Ovary (tissue), 9 donors: ENCODE measurements around the gene SPRED2. TPM values are rescaled to one million over a fixed set of nuclear protein-coding genes. Genes with fewer than 3 reads are reported as not detected.

Source experiments
- DNase-seq, 5 donors: peaks; one replicate each; pipeline ENCODE4 v3.0.0-alpha.2; 2019 to 2020
- H3K27ac ChIP-seq, 2 donors: fragments of 200-600 bp; one replicate each; pipeline versions ENCODE4 v1.5.1 to v1.8.0; 2019 to 2022
- H3K27me3 ChIP-seq: fragments of 200-600 bp; one replicate; pipeline ENCODE4 v1.8.0; 2022
- H3K36me3 ChIP-seq: fragments of 200-600 bp; sonication (generic); one replicate; pipeline ENCODE4 v1.5.1; 2019
- H3K4me1 ChIP-seq: one replicate; pipeline ENCODE4 v1.8.1; 2013; ENCODE audit warnings: mild to moderate bottlenecking, moderate library complexity; ENCODE audit not compliant: insufficient read depth
- H3K4me3 ChIP-seq: fragments of 200-600 bp; sonication (generic); one replicate; pipeline ENCODE4 v1.5.1; 2017
- H3K9me3 ChIP-seq, 2 donors: fragments of 200-600 bp in 1 of 2; sonication (generic) in 1 of 2; one replicate each; pipeline versions ENCODE4 v1.5.1 to v1.8.1; 2013 to 2019; ENCODE audit warnings: mild to moderate bottlenecking in 1 of 2, moderate library complexity in 1 of 2
- EP300 ChIP-seq: sonication (generic); formaldehyde crosslinking; IDR thresholded peaks from one replicate; pipeline ENCODE4 v1.6.1; 2017; ENCODE audit warnings: antibody characterized with exemption
- POLR2A ChIP-seq: fragments of 450-650 bp; IDR thresholded peaks from one replicate; pipeline ENCODE4 v1.6.1; 2017; ENCODE audit warnings: antibody characterized with exemption, mild to moderate bottlenecking, moderate library complexity
- WGBS, 3 donors: extraction: QIAGEN DNeasy Blood & Tissue Kit in 1 of 3; methylation state at CpG; one replicate each; pipeline versions ENCODE4 v1.1.5 to v1.1.7; 2013 to 2017; 5-methylcytosine and 5-hydroxymethylcytosine counted together
- intact Hi-C, 4 donors: fragments of 100-400 bp; cut with DNase I; formaldehyde crosslinking; loops; one replicate each; pipeline versions ENCODE4 v1.11.0 to v1.15.1; 2022 to 2023
- polyA plus RNA-seq, 2 donors: library from polyadenylated mRNA; stranded (reverse); fragments of 200-250 nt in 1 of 2; fragments of 350-450 nt in 1 of 2; fragmentation: Illumina TruSeq in 1 of 2; extraction: RNeasy Lipid Tissue Mini Kit (QIAGEN cat#74804) in 1 of 2; gene quantifications; one replicate each; pipeline ENCODE4 v1.2.3, GENCODE V29; 2013 to 2014
- total RNA-seq, 7 donors: library from RNA; depleted of rRNA in 2 of 7; stranded (reverse); fragments of >200 nt in 2 of 7; fragmentation: NEBNext Ultra II Directional in 3 of 7; extraction: Animal tissue kit (Norgen Biotek cat#: 25700) in 3 of 7; gene quantifications; one replicate each; pipeline versions ENCODE4 v1.1.0 to v1.2.4, GENCODE V29; 2016 to 2023
- TF ChIP-seq, protein P1 (sequence below), 3 donors: fragments of 450-650 bp in 2 of 3; fragments of 200-600 bp in 1 of 3; IDR thresholded peaks; one replicate each; pipeline versions ENCODE4 v1.5.1 to v1.8.0; 2016 to 2022; ENCODE audit warnings: antibody characterized with exemption in 3 of 3, mild to moderate bottlenecking in 1 of 3
- donor health status: DM: no; HTN: no; CAD: no; lungs with moderate emphysema.
- donor health status: DM: no; HTN: no; CAD: no.
- donor health status: Bipolar disorder and iron deficiency.
- donor health status: DM: yes; HTN: yes; CAD: no.
- donor health status: DM: no; HTN: no; CAD: no.
- donor health status: DM: yes; HTN: yes; CAD: no.

The SPRED2 gene
- total and polyA plus RNA-seq, 9 donors, result 13.1 to 32.9 (median 17.6) TPM

DNA sequence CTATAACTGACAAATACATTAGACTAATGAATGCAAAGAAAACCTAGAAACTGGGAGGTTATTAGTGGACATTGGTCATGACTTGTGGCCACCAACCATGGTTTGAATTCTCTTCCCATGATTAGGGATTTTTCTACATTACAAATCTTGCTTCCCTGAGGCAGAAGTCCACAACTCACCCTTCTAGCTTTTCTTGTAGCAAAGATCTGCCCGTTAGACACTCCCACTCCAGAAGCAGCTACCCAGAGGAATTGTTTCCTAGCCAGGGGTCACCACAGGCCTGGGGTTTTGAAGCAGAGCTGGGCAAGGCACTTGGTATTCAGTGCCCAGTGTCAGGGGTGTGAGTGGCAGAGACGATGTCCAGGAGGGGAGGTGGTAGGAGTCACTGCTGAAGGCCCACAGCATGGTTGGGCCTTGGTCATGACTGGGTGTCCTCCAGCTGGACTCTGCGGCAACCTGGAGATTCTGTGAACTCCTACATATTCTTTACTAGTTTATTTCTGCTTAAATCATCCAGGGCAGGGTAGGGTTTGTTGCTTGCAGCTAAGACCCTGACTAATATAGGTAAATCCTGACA lies 149.8 kb downstream of the SPRED2 start:
- Histone ChIP-seq H3K4me3 (no peak overlapping the region), H3K4me1 (peaks cover 6% of the 10 kb centered on the region), H3K9me3 (no peaks in the 10 kb centered on the region), H3K27me3 (no peaks in the 10 kb centered on the region), H3K36me3 (no peaks in the 10 kb centered on the region), H3K27ac (no peak overlapping the region)
- TF ChIP-seq POLR2A, result no peak
- TF ChIP-seq, protein P1, sequence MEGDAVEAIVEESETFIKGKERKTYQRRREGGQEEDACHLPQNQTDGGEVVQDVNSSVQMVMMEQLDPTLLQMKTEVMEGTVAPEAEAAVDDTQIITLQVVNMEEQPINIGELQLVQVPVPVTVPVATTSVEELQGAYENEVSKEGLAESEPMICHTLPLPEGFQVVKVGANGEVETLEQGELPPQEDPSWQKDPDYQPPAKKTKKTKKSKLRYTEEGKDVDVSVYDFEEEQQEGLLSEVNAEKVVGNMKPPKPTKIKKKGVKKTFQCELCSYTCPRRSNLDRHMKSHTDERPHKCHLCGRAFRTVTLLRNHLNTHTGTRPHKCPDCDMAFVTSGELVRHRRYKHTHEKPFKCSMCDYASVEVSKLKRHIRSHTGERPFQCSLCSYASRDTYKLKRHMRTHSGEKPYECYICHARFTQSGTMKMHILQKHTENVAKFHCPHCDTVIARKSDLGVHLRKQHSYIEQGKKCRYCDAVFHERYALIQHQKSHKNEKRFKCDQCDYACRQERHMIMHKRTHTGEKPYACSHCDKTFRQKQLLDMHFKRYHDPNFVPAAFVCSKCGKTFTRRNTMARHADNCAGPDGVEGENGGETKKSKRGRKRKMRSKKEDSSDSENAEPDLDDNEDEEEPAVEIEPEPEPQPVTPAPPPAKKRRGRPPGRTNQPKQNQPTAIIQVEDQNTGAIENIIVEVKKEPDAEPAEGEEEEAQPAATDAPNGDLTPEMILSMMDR (IDR thresholded peaks at IDR 0.05), result no peak
- no peak for TF ChIP-seq EP300
- intact Hi-C loops, result no loop called here
- no peak for DNase-seq
- WGBS, 3 donors, result 70 to 73% (median 70%) methylated on average over 3 of the region's 3 CpGs

DNA sequence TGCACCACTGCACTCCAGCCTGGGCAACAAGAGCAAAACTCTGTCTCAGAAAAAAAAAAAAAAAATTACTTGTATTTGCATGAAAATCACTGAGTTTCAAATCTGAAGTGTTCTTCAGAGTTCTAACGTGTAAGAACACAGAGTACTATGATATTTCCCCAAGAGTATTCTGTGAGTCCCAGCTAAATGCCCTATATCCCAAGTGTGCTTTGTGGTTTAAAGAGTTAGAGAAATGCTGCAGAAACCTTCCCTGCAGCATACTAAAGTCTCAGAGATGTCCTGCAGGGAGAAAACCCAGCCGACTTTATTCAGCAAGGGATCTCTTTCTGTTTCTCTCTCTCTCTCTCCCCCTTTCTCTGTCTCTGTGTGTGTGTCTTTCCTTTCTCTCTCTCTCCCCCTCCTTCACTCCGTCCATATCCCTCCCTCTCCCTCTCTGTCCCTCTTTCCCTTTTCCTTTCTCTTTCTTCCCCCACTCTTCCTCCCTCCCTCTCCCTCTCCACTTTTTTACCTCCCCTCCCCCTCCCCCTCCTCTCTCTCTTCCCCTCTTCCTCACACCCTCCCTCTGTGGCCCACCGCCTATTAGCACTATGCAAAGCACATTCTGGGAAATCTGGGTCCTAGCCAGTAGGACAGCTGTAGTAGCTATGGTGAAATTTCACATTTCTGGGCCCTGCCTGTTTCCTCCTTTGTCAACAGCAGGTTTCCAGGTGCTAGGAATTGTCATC lies 150.6 kb downstream of the SPRED2 start:
- intact Hi-C loops, result no loop called here
- WGBS, 3 donors, result 7 to 10% (median 8%) methylated on average over 4 of the region's 4 CpGs
- no peak overlapping the region for H3K27ac ChIP-seq
- DNase-seq, result peak in 1 of 5 donors; percentile 34
- H3K4me1 ChIP-seq, result peaks cover 6% of the 10 kb centered on the region
- H3K27me3 ChIP-seq, result no peaks in the 10 kb centered on the region
- no peaks in the 10 kb centered on the region for H3K36me3 ChIP-seq
- H3K9me3 ChIP-seq, result no peaks in the 10 kb centered on the region
- H3K4me3 ChIP-seq, result no peak overlapping the region
- TF ChIP-seq EP300, result no peak
- TF ChIP-seq, protein P1 (IDR thresholded peaks at IDR 0.05), result no peak
- TF ChIP-seq POLR2A, result no peak

DNA sequence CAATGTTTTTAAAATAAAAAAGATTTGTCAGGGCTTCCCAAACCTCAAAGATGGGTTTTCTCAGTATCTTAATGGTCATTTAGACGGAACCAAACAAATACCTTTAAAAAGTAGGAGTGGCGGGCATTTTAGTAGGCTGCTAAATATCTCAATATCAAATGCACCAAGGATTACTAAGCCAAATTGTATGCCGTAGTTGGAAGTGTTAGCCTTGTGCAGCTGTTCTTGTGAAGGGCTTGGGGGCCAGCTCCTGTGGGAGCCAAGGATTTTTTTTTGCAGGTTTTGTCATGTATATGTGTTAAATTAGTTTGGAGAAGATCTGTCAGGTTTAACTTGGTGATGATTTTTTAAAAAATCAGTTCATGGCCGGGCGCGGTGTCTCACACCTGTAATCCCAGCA lies 152.6 kb downstream of the SPRED2 start:
- H3K27me3 ChIP-seq, result no peaks in the 10 kb centered on the region
- no peaks in the 10 kb centered on the region for H3K9me3 ChIP-seq
- TF ChIP-seq, protein P1 (IDR thresholded peaks at IDR 0.05), result no peak
- TF ChIP-seq EP300, result no peak
- TF ChIP-seq POLR2A, result no peak
- H3K4me3 ChIP-seq, result no peak overlapping the region
- H3K4me1 ChIP-seq, result peaks cover 8% of the 10 kb centered on the region
- intact Hi-C loops, result no loop called here
- no peaks in the 10 kb centered on the region for H3K36me3 ChIP-seq
- H3K27ac ChIP-seq, result no peak overlapping the region
- no peak for DNase-seq
- WGBS, 3 donors, result 63 to 73% (median 69%) methylated on average over 6 of the region's 6 CpGs

DNA sequence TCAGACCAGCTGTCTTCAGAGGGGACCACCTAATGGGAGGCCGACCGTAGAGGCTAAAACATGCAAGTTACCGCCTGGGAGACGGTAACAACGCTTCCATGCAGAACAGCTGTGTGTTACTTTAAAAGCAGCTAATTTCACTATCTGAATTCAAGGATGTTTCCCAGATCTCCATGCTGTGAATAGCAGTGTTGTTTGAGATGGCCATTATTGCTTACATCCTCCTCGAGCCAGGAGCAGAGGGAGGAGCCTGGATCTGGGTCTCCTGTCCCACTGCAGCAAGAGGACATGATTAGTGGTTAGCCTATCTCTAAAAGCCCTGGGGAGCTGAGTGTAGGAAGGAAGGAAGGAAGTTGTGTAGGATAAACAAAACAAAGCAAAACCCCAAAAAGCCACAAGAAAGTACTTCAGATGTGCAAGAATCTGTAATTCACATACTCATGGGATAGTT lies 153.8 kb downstream of the SPRED2 start:
- no peaks in the 10 kb centered on the region for H3K27me3 ChIP-seq
- peaks cover 8% of the 10 kb centered on the region for H3K4me1 ChIP-seq
- no peaks in the 10 kb centered on the region for H3K36me3 ChIP-seq
- TF ChIP-seq, protein P1 (IDR thresholded peaks at IDR 0.05), result no peak
- TF ChIP-seq EP300 (no peak), POLR2A (no peak)
- no peak overlapping the region for H3K4me3 ChIP-seq
- WGBS, 3 donors, result 8 to 32% (median 15%) methylated on average over 6 of the region's 6 CpGs
- intact Hi-C loops, result no loop called here
- no peak overlapping the region for H3K27ac ChIP-seq
- no peaks in the 10 kb centered on the region for H3K9me3 ChIP-seq
- no peak for DNase-seq
